ENCODE data around the gene GNRHR. TPM values are rescaled to one million over a fixed set of nuclear protein-coding genes. Genes with fewer than 3 reads are reported as not detected.
"Not testable (repeated sequence)": the region's sequence is repeated elsewhere in the genome, so short reads cannot be mapped to it uniquely, and the experiment has no call there.

GNRHR gene
- total RNA-seq, 1 donor = under 0.01 TPM

DNA sequence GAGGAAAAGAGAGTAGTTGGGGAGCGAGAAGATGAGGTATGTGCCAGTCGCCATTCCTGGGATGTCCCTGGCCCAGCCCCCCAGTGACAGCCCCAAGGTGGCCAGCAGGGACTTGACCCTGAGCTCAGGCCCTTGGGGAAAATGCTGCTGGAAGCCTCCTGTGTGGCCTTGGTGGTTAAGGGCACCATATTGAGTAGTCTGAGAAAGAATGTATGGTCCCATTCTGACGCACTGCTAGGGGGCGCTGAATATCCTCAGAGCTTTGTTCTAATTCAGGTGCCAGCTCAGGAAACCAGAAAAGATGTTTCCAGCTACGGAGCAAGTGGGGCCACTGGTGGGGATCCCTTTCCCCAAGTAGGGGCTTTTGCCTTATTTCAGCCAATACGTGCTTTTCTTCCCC, 39.2 kb downstream of the GNRHR start:
- DNase-seq (ENCODE audit: low read depth) = no peak
- TF ChIP-seq, protein P1, sequence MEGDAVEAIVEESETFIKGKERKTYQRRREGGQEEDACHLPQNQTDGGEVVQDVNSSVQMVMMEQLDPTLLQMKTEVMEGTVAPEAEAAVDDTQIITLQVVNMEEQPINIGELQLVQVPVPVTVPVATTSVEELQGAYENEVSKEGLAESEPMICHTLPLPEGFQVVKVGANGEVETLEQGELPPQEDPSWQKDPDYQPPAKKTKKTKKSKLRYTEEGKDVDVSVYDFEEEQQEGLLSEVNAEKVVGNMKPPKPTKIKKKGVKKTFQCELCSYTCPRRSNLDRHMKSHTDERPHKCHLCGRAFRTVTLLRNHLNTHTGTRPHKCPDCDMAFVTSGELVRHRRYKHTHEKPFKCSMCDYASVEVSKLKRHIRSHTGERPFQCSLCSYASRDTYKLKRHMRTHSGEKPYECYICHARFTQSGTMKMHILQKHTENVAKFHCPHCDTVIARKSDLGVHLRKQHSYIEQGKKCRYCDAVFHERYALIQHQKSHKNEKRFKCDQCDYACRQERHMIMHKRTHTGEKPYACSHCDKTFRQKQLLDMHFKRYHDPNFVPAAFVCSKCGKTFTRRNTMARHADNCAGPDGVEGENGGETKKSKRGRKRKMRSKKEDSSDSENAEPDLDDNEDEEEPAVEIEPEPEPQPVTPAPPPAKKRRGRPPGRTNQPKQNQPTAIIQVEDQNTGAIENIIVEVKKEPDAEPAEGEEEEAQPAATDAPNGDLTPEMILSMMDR (IDR thresholded peaks at IDR 0.05; ENCODE audit: insufficient read depth, low read depth, low read length) = no peak
- H3K4me3 ChIP-seq (ENCODE audit: low read depth, low read length) = no peak overlapping the region

DNA sequence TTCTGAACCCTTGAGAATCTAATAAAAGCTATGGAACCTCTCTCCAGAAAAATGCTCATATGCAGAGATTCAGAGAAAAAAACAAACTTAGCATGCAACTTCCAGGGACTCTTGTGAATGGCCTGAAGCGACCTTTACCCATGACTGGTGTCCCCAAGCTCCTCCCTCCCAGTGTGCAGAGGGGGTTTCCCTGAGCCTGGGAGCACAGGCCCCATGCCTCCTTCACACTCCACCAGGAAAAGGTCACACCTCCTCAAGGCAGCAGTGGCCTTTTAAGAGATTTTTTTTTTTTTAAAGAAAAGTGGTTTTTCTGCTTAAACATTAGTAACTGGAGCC, 40.0 kb downstream of the GNRHR start:
- no peak overlapping the region for H3K4me3 ChIP-seq (ENCODE audit: low read depth, low read length)
- no peak for DNase-seq (ENCODE audit: low read depth)
- TF ChIP-seq, protein P1 (IDR thresholded peaks at IDR 0.05; ENCODE audit: insufficient read depth, low read depth, low read length) = no peak

DNA sequence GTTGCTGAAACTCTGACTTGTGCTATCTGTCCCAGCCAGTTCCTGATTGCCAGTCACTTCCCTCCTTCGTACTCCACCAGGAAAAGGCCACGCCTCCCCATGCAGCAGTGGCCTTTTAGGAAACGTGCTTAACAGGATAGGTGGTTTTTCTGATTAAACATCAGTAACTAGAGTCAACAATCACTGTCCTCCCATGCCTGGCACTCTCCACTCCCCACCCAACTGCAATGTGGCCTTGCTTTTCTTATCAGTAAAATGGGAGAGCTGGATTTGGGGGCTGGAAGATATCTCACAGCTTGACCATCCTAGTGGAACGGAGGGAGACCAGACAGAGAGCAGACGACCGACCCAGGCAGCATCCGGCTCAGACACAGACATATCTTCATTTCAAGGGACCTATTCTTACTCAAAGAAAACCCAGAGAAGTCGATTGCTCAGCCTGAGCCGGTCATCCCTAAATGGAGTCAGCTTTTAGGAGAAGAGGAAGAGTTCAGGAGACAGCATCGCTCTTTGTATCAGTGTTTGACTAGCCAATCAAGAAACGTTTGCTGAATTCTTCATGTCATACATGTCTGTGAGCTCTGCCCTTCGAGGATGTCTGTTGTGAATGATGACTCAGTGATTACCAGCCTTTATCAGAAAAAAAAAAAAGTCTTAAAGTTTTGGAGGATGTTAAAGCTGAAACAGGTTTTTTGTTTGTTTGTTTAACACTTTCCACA, 40.5 kb downstream of the GNRHR start:
- no peak overlapping the region for H3K4me3 ChIP-seq (ENCODE audit: low read depth, low read length)
- TF ChIP-seq, protein P1 (IDR thresholded peaks at IDR 0.05; ENCODE audit: insufficient read depth, low read depth, low read length) = no peak
- peak; percentile 42 for DNase-seq (ENCODE audit: low read depth)

DNA sequence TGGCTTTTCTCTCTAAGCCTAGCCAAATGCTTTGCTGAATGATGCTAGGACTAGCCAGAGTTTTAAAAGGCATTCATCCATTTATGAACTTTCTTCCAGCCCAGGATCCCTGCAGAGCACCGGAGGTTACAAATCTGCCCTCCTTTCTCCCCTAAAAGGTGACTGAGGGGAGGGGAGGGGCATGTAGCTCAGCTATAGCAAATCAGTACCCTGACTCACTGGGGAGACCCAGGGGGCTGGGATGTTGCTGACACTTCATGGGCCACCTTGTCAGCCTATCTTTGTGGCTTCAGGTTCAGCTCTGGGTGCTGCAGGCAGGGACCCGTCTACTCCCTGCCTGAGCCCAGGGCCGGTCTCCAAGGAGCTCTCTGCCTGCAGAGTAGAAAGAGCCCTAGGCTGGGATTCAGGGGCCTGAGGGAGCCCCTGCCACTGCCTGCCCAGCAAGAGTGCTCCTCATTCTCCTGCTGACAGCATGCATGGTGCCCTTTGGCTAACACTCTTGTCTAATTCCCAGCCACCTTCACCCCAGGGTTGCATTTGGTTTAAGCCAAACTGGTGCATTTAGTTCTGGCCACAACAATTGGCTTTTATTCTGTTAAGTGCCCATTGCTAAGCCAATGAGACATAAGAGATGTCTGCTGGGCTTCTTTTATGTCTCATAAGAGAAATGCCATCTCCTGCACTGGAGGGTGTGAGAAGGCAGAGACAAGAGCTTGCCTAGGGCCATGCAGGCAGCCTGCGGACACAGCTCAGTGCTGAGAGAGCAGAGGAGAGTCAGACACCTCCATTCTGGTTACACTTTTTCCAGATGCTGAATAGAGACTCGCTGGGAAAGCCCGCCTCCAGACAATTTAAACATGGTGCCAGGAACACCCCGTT, 41.3 kb downstream of the GNRHR start:
- TF ChIP-seq, protein P1 (IDR thresholded peaks at IDR 0.05; ENCODE audit: insufficient read depth, low read depth, low read length) = no peak
- no peak for DNase-seq (ENCODE audit: low read depth)
- no peak overlapping the region for H3K4me3 ChIP-seq (ENCODE audit: low read depth, low read length)

DNA sequence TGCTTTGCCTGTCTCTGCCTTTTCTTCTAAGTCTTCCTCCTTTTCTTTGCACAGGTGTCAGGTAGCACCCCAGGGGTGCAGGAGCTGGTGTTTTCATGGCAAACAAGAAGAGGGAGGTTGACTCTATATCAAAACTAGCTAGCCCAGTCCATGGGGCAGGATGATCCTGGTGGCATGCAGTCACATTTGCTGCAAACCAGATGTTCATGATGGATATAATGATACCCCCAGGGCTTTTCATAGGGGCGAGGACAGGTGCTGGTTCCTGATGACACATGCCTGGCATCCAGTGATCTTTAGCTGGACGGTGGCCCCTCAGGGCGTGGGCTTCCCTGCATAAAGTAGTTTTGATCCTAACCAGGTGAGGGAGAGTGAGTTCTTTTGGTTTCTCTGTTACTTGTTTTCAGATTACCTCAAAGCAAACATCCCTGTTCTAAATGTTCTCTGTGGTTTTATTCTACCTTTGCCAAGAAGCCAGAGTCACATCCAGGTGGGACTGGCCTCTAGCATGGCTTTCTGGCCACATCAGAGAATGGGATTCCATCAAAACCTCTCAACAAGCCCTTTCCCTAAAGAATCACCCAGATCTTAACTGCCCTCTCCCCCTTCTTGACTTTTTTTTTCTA, 42.1 kb downstream of the GNRHR start:
- no peak overlapping the region for H3K4me3 ChIP-seq (ENCODE audit: low read depth, low read length)
- TF ChIP-seq, protein P1 (IDR thresholded peaks at IDR 0.05; ENCODE audit: insufficient read depth, low read depth, low read length) = no peak
- no peak for DNase-seq (ENCODE audit: low read depth)

DNA sequence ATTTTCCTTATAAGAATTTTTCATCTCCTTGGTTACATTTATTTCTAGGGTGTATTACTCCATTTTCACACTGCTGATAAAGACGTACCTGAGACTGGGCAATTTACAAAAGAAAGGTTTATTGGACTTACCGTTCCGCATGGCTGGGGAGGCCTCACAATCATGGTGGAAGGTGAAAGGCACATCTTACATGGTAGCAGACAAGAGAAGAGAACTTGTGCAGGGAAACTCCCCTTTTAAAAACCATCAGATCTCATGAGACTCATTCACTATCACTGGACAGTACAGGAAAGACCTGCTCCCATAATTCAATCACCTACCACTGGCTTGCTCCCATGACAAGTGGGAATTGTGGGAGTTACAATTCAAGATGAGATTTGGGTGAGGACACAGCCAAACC, 47.5 kb downstream of the GNRHR start:
- H3K4me3 ChIP-seq (ENCODE audit: low read depth, low read length); DNase-seq (ENCODE audit: low read depth): not testable (repeated sequence)

DNA sequence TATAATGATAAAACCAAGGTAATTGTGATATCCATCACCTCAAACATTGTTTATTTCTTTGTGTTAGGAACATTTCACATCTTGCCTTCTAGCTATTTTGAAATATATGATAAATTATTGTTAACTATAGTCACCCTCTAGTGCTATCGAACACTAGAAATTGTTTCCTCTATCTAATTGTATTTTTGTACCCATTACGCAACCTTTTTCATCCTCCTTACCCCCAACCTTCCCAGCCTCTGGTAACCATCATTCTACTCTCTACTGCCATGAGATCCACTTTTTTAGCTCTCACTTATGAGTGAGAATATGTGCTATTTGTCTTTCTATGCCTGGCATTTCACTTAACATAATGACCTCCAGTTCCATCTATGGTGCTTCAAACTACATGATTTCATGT, 49.3 kb downstream of the GNRHR start:
- TF ChIP-seq, protein P1 (IDR thresholded peaks at IDR 0.05; ENCODE audit: insufficient read depth, low read depth, low read length) = no peak
- H3K4me3 ChIP-seq (ENCODE audit: low read depth, low read length) = no peak overlapping the region
- DNase-seq (ENCODE audit: low read depth) = no peak
